Pancreas (tissue), 10 donors: ENCODE data around the gene SLC43A3. TPM values are rescaled to one million over a fixed set of nuclear protein-coding genes. Genes with fewer than 3 reads are reported as not detected.

Source experiments
- ATAC-seq, 4 donors: fragments of 200-7000 bp; cut with Tn5 transposase; one replicate each; pipeline versions ENCODE4 v1.8.0 to v1.9.1; 2020; ENCODE audit warnings: mild to moderate bottlenecking in 4 of 4, moderate library complexity in 4 of 4
- DNase-seq, 6 donors: peaks; one replicate each; pipeline ENCODE4 v3.0.0-alpha.2; 2020
- FAIRE-seq: peaks from 2 replicates; lab custom pipeline; 2012; peaks lifted over from hg19 to GRCh38; lab: Jason Lieb, UNC
- H3K27ac ChIP-seq, 4 donors: fragments of 200-600 bp; sonication (generic); 1 replicate in 3 of 4; 2 replicates in 1 of 4; pipeline versions ENCODE4 v1.5.0 to v1.8.0; 2020
- H3K27me3 ChIP-seq, 4 donors: fragments of 200-600 bp; one replicate each; pipeline ENCODE4 v1.8.0; 2021
- H3K36me3 ChIP-seq, 3 donors: fragments of 200-600 bp; sonication (generic) in 1 of 3; one replicate each; pipeline versions ENCODE4 v1.5.0 to v1.8.0; 2020 to 2021
- H3K4me1 ChIP-seq, 3 donors: fragments of 200-600 bp; one replicate each; pipeline ENCODE4 v1.8.0; 2021
- H3K4me3 ChIP-seq, 4 donors: fragments of 200-600 bp; sonication (generic) in 2 of 4; one replicate each; pipeline versions ENCODE4 v1.5.0 to v1.8.0; 2020 to 2021
- H3K9me3 ChIP-seq, 4 donors: fragments of 200-600 bp; one replicate each; pipeline ENCODE4 v1.8.0; 2021
- WGBS, 2 donors: extraction: QIAGEN DNeasy Blood & Tissue Kit; methylation state at CpG; one replicate each; pipeline ENCODE4 v1.1.7; 2013; 5-methylcytosine and 5-hydroxymethylcytosine counted together
- intact Hi-C, 3 donors: fragments of 100-400 bp; cut with DNase I; formaldehyde crosslinking; loops; one replicate each; pipeline versions ENCODE4 v1.11.1 to v1.14.2; 2022
- polyA plus RNA-seq, 2 donors: library from polyadenylated mRNA; stranded (reverse); fragments of 200-250 nt; gene quantifications; one replicate each; pipeline ENCODE4 v1.2.3, GENCODE V29; 2013
- total RNA-seq, 6 donors: library from RNA; stranded (reverse); fragmentation: NEBNext Ultra II Directional in 4 of 6; extraction: Animal tissue kit (Norgen Biotek cat#: 25700) in 4 of 6; gene quantifications; one replicate each; pipeline versions ENCODE4 v1.2.1 to v1.2.4, GENCODE V29; 2021 to 2023
- TF ChIP-seq, protein P1 (sequence below), 4 donors: fragments of 200-600 bp; sonication (generic) in 3 of 4; IDR thresholded peaks; one replicate each; pipeline versions ENCODE4 v1.5.0 to v1.8.0; 2021; ENCODE audit warnings: antibody characterized with exemption in 4 of 4
- donor health status: healthy with polysubstance abuse.
- donor health status: DM: no; HTN: no; CAD: no; lungs with moderate emphysema.
- donor health status: DM: no; HTN: no; CAD: no.
- donor health status: control.
- donor health status: control.
- donor health status: Bipolar disorder and iron deficiency.
- donor health status: DM: yes; HTN: yes; CAD: no.
- donor health status: DM: no; HTN: no; CAD: no.
- donor health status: DM: no; HTN: no; CAD: no.
- donor health status: DM: yes; HTN: yes; CAD: no.

SLC43A3 gene
- total and polyA plus RNA-seq, 8 donors: 6.7 to 34.9 (median 13.7) TPM

DNA sequence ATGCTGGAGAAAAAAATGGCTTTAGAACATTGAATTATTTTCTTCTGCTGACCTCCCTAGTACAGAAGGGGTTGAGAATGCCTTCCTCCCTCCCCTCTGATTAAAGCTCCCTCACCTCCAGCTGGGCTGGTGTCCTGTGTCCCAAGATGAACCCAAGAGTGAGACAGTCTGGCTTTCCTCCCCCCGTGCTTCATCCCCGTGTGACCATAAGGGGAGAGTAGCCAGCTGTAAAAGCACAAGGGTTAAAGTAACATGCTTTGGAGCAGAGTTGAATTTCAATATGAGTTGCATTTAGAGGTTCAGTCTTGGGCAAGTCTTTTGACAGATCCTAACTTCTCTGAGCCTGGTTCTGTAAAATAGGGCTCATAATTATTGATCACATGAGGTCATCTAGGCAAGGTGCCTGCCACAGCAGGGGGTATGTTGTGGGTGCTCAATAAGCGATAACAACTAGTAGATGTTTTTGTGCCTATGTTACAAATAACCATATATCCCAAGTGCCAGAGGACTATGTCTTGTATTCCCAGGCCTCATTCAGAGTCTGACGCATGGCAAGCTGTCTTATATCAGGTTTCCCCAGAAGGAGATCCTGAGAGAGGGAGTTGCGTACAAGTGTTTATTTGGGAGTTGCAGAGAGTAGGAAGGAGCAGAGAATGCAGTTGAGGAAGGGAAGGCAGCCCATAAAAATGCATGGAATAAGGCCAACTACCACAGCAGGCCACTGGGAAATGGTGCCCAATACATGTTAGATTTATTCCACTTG lies 40.6 kb downstream of the SLC43A3 start:
- H3K36me3 ChIP-seq: no peaks in the 10 kb centered on the region
- 69 to 74% methylated on average over 5 of the region's 5 CpGs for WGBS, 2 donors
- no peak overlapping the region for H3K27ac ChIP-seq
- ATAC-seq: peak in 1 of 4 donors; percentile 15
- H3K4me1 ChIP-seq: no peaks in the 10 kb centered on the region
- TF ChIP-seq, protein P1, sequence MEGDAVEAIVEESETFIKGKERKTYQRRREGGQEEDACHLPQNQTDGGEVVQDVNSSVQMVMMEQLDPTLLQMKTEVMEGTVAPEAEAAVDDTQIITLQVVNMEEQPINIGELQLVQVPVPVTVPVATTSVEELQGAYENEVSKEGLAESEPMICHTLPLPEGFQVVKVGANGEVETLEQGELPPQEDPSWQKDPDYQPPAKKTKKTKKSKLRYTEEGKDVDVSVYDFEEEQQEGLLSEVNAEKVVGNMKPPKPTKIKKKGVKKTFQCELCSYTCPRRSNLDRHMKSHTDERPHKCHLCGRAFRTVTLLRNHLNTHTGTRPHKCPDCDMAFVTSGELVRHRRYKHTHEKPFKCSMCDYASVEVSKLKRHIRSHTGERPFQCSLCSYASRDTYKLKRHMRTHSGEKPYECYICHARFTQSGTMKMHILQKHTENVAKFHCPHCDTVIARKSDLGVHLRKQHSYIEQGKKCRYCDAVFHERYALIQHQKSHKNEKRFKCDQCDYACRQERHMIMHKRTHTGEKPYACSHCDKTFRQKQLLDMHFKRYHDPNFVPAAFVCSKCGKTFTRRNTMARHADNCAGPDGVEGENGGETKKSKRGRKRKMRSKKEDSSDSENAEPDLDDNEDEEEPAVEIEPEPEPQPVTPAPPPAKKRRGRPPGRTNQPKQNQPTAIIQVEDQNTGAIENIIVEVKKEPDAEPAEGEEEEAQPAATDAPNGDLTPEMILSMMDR (IDR thresholded peaks at IDR 0.05): no peak
- H3K9me3 ChIP-seq: no peaks in the 10 kb centered on the region
- DNase-seq: no peak
- H3K27me3 ChIP-seq: no peaks in the 10 kb centered on the region
- FAIRE-seq: no peak
- intact Hi-C loops: no loop called here
- H3K4me3 ChIP-seq: no peak overlapping the region

DNA sequence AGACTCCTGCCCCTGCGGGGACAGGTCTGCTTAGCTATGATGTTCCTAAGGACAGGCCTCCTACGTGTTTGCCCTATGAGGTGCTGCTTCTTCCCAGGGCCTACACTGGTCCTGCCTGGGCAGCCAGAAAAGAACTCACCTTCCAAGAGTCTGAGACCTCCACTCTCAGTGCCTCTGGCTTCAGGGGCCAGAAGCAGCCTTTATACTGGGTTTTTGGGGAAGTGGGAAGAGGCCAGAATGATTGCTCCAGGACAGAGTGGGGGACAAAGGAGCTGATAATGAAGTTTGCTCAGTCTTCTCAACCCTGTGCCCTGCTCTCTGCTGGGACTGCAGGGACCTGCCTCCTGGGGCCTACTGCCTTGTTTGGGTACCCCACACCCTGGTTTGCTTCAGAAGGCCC lies 45.9 kb downstream of the SLC43A3 start, which contains the start of gene PRG3:
Gene PRG3 (minus strand): TSS at position 176 of the 400 bp plus-strand sequence. CDS start 442 bp downstream, outside the sequence.
- Histone ChIP-seq H3K27me3 (no peaks in the 10 kb centered on the region), H3K4me1 (no peaks in the 10 kb centered on the region), H3K4me3 (no peak within 1 kb of the TSS), H3K9me3 (no peaks in the 10 kb centered on the region), H3K36me3 (no peaks in the 10 kb centered on the region), H3K27ac (no peak within 1 kb of the TSS)
- TF ChIP-seq, protein P1 (IDR thresholded peaks at IDR 0.05): no peak
- intact Hi-C loops: no loop called here
- FAIRE-seq (no peak), DNase-seq (no peak), ATAC-seq (no peak)
- 86 to 87% methylated on average over 2 of the region's 2 CpGs for WGBS, 2 donors

DNA sequence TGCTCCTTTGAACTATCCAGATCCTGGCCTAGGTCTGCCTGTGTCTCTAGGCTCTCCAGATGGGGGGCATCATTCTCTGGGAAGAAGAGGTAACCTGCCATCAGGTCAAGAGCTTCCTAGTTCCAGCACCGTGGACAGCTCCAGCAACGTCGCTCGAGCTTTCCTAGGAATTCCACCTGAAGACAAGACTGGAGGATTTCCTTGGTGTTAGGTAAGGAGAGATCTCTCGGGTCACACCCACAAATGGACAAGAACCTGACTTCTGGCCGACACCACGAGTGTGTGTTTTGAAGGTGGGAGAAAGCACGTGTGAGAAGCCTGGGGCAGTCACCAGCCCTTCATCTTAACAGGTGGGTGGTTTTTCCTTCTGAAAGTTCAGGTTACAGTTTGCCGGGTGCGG lies 47.2 kb downstream of the SLC43A3 start:
- Histone ChIP-seq H3K27ac (no peak overlapping the region), H3K4me1 (no peaks in the 10 kb centered on the region), H3K9me3 (no peaks in the 10 kb centered on the region), H3K36me3 (no peaks in the 10 kb centered on the region), H3K4me3 (no peak overlapping the region), H3K27me3 (no peaks in the 10 kb centered on the region)
- no peak for DNase-seq
- TF ChIP-seq, protein P1 (IDR thresholded peaks at IDR 0.05): no peak
- no peak for FAIRE-seq
- intact Hi-C loops: no loop called here
- WGBS, 2 donors: 20 to 26% methylated on average over 9 to 10 of the region's 10 CpGs
- ATAC-seq: peak in 1 of 4 donors; percentile 25

DNA sequence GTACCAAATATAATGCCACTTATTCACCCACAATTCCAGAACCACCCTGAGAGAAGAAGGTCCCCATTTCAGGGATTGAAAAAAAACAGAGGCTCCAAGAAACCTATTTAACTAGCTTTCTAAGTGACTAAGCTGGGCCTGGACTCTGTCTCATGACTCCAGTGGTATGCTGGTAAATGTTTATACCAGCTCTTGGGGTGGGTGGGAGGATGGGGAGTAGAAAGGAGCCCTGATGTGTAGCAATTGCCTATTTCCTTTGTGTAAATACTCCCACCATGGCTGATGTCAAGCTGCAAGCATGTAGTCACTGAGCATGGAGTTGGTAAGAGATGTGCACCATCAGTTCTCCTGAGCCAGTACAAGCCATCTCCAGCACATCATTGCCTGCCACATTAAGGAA lies 48.7 kb downstream of the SLC43A3 start:
- DNase-seq (no peak), ATAC-seq (no peak), FAIRE-seq (no peak)
- no peak overlapping the region for H3K4me3 ChIP-seq
- intact Hi-C loops: no loop called here
- no peak overlapping the region for H3K27ac ChIP-seq
- no peaks in the 10 kb centered on the region for H3K4me1 ChIP-seq
- no peaks in the 10 kb centered on the region for H3K27me3 ChIP-seq
- TF ChIP-seq, protein P1 (IDR thresholded peaks at IDR 0.05): no peak
- H3K36me3 ChIP-seq: no peaks in the 10 kb centered on the region
- H3K9me3 ChIP-seq: no peaks in the 10 kb centered on the region

DNA sequence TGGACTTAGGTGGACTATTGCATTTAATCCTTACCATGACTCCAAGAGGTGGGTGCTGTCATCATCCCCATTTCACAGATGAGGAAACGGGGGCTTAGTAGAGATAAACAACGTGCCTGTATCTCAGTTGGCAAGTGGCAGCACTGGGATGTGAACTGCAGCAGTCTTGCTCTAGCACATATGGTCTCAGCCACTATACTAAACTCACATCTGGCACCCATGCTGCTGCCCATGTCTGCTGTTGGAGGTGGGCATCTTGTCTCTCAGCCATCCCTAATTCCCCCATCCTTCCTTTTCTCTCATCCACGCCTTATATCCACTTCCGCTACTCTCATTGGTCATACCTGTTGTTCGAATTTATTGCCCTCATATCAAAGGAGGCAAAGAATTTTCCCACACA lies 49.8 kb downstream of the SLC43A3 start:
- ATAC-seq: no peak

More for the DNA sequence above, 49.8 kb downstream of the SLC43A3 start:
- WGBS, 2 donors: 50 to 56% methylated on average over 5 of the region's 5 CpGs
- Histone ChIP-seq H3K36me3 (no peaks in the 10 kb centered on the region), H3K9me3 (no peaks in the 10 kb centered on the region), H3K27me3 (no peaks in the 10 kb centered on the region), H3K4me3 (no peak overlapping the region), H3K4me1 (no peaks in the 10 kb centered on the region), H3K27ac (no peak overlapping the region)
- DNase-seq: no peak
- no peak for FAIRE-seq
- intact Hi-C loops: no loop called here
- TF ChIP-seq, protein P1 (IDR thresholded peaks at IDR 0.05): no peak
